OCI-LY3 (cell line): ENCODE measurements around the gene EIF3L.

Experiments used
- H2AFZ ChIP-seq: fragments of 200-600, 300-600 bp; shearing (Covaris generic); 2 replicates; pipeline ENCODE4 v1.6.0; 2014; ENCODE audit warnings: antibody characterized with exemption, low read depth, low read length
- H3K27ac ChIP-seq: fragments of 200-600, 300-600 bp; sonication (generic); 2 replicates; pipeline ENCODE4 v1.5.1; 2014; ENCODE audit warnings: mild to moderate bottlenecking, low read length, moderate library complexity, mixed read lengths
- H3K27me3 ChIP-seq: fragments of 200-600, 300-600 bp; sonication (generic); 2 replicates; pipeline ENCODE4 v1.6.1; 2014; ENCODE audit warnings: low read depth, low read length, mixed read lengths
- H3K36me3 ChIP-seq: fragments of 200-600, 300-600 bp; sonication (generic); replicated peaks from 2 replicates; pipeline ENCODE3; 2014; ENCODE audit warnings: low read depth, low read length, mixed read lengths
- H3K4me1 ChIP-seq: fragments of 300-600, 200-600 bp; sonication (generic); 2 replicates; pipeline ENCODE4 v1.6.1; 2014; ENCODE audit warnings: low read length, mixed read lengths
- H3K4me2 ChIP-seq: fragments of 200-600, 300-600 bp; sonication (generic); 2 replicates; pipeline ENCODE4 v1.6.1; 2014; ENCODE audit warnings: low read length, mixed read lengths
- H3K4me3 ChIP-seq: fragments of 300-600, 200-600 bp; sonication (generic); 2 replicates; pipeline ENCODE4 v1.5.1; 2014; ENCODE audit warnings: antibody characterized with exemption, mild to moderate bottlenecking, low read length, moderate library complexity
- H3K79me2 ChIP-seq: fragments of 300-600, 200-600 bp; shearing (Covaris generic); 2 replicates; pipeline ENCODE4 v1.6.1; 2014; ENCODE audit warnings: mild to moderate bottlenecking, low read length, mixed read lengths
- H3K9ac ChIP-seq: fragments of 300-600, 200-600 bp; shearing (Covaris generic); 2 replicates; pipeline ENCODE4 v1.6.0; 2014; ENCODE audit warnings: mild to moderate bottlenecking, low read length, moderate library complexity
- H3K9me3 ChIP-seq: fragments of 200-600, 300-600 bp; shearing (Covaris generic); 2 replicates; pipeline ENCODE4 v1.6.1; 2014; ENCODE audit warnings: low read length, mixed read lengths; ENCODE audit not compliant: insufficient read depth
- H4K20me1 ChIP-seq: fragments of 200-600, 300-600 bp; sonication (generic); 2 replicates; pipeline ENCODE4 v1.6.1; 2016; ENCODE audit warnings: low read length, mixed read lengths; ENCODE audit not compliant: insufficient read depth
- EZH2phosphoT487 ChIP-seq: fragments of 200-600 bp; shearing (Covaris generic); IDR thresholded peaks from 2 replicates; pipeline ENCODE4 v1.6.1; 2018; ENCODE audit warnings: antibody characterized with exemption, mixed run types, low read depth
- TF ChIP-seq, protein P1 (sequence below): fragments of 200-600, 300-600 bp; sonication (generic); IDR thresholded peaks from 2 replicates; pipeline ENCODE4 v1.5.1; 2014; ENCODE audit warnings: antibody characterized with exemption, low read length, low read depth

EIF3L gene

DNA sequence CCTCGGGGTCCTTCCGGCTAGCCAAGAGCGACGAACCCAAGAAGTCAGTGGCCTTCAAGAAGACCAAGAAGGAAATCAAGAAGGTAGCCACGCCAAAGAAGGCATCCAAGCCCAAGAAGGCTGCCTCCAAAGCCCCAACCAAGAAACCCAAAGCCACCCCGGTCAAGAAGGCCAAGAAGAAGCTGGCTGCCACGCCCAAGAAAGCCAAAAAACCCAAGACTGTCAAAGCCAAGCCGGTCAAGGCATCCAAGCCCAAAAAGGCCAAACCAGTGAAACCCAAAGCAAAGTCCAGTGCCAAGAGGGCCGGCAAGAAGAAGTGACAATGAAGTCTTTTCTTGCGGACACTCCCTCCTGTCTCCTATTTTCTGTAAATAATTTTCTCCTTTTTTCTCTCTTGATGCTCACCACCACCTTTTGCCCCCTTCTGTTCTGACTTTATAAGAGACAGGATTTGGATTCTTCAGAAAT lies 43.4 kb upstream of the EIF3L start:
- H3K27me3 ChIP-seq: peaks cover 18% of the 10 kb centered on the region
- no peaks in the 10 kb centered on the region for H3K9me3 ChIP-seq
- H4K20me1 ChIP-seq: no peaks in the 10 kb centered on the region
- peaks cover 9% of the 10 kb centered on the region; the same call in 1 of the 2 replicates for H3K4me1 ChIP-seq
- H3K79me2 ChIP-seq: no peaks in the 10 kb centered on the region
- no peaks in the 10 kb centered on the region for H3K36me3 ChIP-seq
- no peak overlapping the region for H3K9ac ChIP-seq
- TF ChIP-seq, protein P1, sequence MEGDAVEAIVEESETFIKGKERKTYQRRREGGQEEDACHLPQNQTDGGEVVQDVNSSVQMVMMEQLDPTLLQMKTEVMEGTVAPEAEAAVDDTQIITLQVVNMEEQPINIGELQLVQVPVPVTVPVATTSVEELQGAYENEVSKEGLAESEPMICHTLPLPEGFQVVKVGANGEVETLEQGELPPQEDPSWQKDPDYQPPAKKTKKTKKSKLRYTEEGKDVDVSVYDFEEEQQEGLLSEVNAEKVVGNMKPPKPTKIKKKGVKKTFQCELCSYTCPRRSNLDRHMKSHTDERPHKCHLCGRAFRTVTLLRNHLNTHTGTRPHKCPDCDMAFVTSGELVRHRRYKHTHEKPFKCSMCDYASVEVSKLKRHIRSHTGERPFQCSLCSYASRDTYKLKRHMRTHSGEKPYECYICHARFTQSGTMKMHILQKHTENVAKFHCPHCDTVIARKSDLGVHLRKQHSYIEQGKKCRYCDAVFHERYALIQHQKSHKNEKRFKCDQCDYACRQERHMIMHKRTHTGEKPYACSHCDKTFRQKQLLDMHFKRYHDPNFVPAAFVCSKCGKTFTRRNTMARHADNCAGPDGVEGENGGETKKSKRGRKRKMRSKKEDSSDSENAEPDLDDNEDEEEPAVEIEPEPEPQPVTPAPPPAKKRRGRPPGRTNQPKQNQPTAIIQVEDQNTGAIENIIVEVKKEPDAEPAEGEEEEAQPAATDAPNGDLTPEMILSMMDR: no peak
- no peak for TF ChIP-seq EZH2phosphoT487
- no peak overlapping the region for H3K4me3 ChIP-seq
- H2AFZ ChIP-seq: no peak overlapping the region
- H3K27ac ChIP-seq: no peak overlapping the region
- H3K4me2 ChIP-seq: no peak overlapping the region

DNA sequence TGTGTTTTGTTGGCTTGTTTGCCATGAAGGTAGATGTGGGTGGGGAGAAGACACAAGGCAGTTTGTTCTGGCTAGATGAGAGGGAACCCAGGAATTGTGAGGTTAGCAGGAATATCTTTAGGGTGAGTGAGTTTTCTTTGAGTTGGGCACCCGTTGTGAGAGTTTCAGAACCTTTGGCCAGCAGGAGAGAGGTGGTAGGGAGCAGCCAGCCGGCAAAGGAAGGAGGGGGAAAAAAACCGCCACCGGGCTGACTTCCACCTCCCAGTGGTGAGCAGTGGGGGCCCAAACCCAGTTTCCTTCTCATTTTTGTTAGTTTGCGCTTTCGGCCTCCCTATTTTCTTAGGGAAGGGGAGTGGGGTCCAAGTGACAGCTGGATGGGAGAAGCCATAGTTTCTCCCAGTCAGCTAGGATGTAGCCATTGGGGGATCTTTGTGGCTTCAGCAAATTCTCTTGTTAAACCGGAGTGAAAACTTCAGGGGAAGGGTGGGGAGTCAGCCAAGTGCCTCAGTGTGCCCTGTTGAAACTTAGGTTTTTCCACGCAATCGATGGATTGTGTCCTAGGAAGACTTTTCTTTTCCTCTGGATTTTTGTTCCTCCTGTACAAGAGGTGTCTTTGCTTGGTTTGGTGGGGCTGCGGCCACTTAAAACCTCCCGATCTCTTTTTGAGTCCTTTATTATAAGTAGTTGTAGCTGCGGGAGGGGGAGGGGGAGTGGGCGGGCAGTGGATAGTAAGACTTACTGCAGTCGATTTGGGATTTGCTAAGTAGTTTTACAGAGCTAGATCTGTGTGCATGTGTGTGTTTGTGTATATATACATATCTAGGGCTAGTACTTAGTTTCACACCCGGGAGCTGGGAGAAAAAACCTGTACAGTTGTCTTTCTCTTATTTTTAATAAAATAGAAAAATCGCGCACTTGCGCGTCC lies 42.5 kb upstream of the EIF3L start:
- no peaks in the 10 kb centered on the region for H3K36me3 ChIP-seq
- peak overlapping the region; percentile 39 for H3K9ac ChIP-seq
- H3K9me3 ChIP-seq: no peaks in the 10 kb centered on the region
- peaks cover 9% of the 10 kb centered on the region; the same call in 1 of the 2 replicates for H3K4me1 ChIP-seq
- peak overlapping the region; percentile 83 for H3K4me3 ChIP-seq
- H3K79me2 ChIP-seq: no peaks in the 10 kb centered on the region
- H3K27ac ChIP-seq: no peak overlapping the region
- no peaks in the 10 kb centered on the region for H4K20me1 ChIP-seq
- H2AFZ ChIP-seq: 0 out of 2 replicates have a peak overlapping the region, but pooled peaks have one; percentile 6
- H3K4me2 ChIP-seq: peak overlapping the region; percentile 87
- TF ChIP-seq, protein P1: no peak
- TF ChIP-seq EZH2phosphoT487: peak; percentile 68
- H3K27me3 ChIP-seq: peaks cover 18% of the 10 kb centered on the region

DNA sequence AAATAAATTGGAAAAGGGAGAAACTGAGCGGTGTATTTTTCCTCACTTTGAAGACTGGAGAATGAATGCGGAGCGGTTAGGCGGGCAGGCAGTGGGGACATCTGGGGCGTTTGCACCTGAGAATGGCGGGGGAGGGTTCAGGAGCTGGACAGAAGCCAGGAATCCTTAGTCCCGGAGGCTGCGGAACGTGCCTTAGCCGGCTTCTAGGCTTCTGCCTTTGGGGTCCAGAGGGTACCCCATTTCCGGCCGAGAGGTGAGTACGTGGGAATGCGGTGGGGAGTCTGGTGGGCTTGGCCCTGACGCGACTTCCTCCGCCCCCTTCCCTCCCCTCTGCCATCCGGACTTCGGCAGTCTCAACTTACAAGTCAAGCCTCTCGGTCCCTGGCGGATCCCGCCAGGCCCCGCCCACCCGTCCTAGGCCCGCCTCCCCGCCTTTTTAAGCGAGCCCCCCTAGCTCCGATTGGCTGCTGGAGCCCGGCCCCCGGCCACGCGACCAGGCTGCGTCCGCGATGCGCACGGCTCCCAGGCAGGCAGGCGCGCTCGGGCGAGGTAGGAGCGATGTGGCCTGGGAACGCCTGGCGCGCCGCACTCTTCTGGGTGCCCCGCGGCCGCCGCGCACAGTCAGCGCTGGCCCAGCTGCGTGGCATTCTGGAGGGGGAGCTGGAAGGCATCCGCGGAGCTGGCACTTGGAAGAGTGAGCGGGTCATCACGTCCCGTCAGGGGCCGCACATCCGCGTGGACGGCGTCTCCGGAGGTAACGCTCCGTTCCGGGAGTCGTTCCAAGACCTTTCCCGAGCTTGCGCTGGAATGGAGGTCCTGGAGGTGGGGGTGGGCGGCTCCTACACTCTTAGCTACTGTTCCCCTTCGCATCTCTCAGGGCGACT lies 41.6 kb upstream of the EIF3L start, which contains the start of gene GCAT:
TSS of gene GCAT (plus strand) at position 525 of the 884 bp plus-strand sequence. CDS start at position 559, 34 bp downstream.
- peak within 1 kb of the TSS; percentile 74 for H2AFZ ChIP-seq
- H3K27ac ChIP-seq: no peak within 1 kb of the TSS
- peaks cover 9% of the 10 kb centered on the region; the same call in 1 of the 2 replicates for H3K4me1 ChIP-seq
- TF ChIP-seq, protein P1: no peak
- no peak for TF ChIP-seq EZH2phosphoT487
- H3K79me2 ChIP-seq: no peaks in the 10 kb centered on the region
- H3K4me2 ChIP-seq: peak within 1 kb of the TSS; percentile 87
- H3K4me3 ChIP-seq: peak within 1 kb of the TSS; percentile 83
- no peaks in the 10 kb centered on the region for H3K9me3 ChIP-seq
- no peaks in the 10 kb centered on the region for H3K36me3 ChIP-seq
- no peaks in the 10 kb centered on the region for H4K20me1 ChIP-seq
- H3K27me3 ChIP-seq: peaks cover 18% of the 10 kb centered on the region
- H3K9ac ChIP-seq: peak within 1 kb of the TSS; percentile 64
